ENCODE measurements around the gene AGPAT2. TPM values are rescaled to one million over a fixed set of nuclear protein-coding genes. Genes with fewer than 3 reads are reported as not detected.
A peak's percentile ranks its signal among the peaks of the same experiment; 100 is the strongest.

Gene AGPAT2
- total RNA-seq, 1 experiment from 2014 or later, result 40.2 TPM

DNA sequence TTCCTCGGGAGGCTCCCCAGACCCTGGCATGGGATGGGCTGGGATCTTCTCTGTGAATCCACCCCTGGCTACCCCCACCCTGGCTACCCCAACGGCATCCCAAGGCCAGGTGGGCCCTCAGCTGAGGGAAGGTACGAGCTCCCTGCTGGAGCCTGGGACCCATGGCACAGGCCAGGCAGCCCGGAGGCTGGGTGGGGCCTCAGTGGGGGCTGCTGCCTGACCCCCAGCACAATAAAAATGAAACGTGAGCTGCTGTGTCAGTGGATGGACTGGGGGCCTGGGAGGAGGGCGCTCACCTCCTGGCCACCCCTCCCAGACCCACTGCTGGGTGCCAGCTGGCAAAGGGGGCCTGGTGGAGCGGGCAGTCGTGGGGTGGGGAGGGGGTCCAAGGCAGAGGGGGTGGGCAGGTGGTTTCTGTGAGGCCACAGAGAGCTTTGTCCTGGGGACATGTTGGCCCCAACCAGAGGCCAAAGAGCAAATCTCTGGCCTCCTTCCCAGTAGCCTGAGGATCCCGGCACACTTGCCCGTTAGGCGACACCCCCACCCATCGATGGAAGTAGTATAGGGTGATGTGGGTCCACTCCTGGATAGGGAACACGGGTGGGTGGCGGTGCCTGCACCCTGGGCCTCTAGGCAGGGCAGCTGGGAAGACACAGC lies 14.7 kb downstream of the AGPAT2 start:
- no peak overlapping the region for H3K27ac Mint-ChIP-seq
- POLR2A ChIA-PET, result no interaction called here
- no peaks in the 10 kb centered on the region for H3K27me3 Mint-ChIP-seq (ENCODE audit: low read depth)
- no peak overlapping the region for H3K4me3 Mint-ChIP-seq
- TF ChIP-seq, protein P1, sequence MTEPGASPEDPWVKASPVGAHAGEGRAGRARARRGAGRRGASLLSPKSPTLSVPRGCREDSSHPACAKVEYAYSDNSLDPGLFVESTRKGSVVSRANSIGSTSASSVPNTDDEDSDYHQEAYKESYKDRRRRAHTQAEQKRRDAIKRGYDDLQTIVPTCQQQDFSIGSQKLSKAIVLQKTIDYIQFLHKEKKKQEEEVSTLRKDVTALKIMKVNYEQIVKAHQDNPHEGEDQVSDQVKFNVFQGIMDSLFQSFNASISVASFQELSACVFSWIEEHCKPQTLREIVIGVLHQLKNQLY (CRISPR knock-in tag; IDR thresholded peaks at IDR 0.05), result no peak
- TF ChIP-seq, protein P2, sequence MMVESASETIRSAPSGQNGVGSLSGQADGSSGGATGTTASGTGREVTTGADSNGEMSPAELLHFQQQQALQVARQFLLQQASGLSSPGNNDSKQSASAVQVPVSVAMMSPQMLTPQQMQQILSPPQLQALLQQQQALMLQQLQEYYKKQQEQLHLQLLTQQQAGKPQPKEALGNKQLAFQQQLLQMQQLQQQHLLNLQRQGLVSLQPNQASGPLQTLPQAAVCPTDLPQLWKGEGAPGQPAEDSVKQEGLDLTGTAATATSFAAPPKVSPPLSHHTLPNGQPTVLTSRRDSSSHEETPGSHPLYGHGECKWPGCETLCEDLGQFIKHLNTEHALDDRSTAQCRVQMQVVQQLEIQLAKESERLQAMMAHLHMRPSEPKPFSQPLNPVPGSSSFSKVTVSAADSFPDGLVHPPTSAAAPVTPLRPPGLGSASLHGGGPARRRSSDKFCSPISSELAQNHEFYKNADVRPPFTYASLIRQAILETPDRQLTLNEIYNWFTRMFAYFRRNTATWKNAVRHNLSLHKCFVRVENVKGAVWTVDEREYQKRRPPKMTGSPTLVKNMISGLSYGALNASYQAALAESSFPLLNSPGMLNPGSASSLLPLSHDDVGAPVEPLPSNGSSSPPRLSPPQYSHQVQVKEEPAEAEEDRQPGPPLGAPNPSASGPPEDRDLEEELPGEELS (CRISPR knock-in tag; IDR thresholded peaks at IDR 0.05), result no peak
- TF ChIP-seq, protein P3, sequence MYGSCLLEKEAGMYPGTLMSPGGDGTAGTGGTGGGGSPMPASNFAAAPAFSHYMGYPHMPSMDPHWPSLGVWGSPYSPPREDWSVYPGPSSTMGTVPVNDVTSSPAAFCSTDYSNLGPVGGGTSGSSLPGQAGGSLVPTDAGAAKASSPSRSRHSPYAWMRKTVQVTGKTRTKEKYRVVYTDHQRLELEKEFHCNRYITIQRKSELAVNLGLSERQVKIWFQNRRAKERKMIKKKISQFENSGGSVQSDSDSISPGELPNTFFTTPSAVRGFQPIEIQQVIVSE (CRISPR knock-in tag; IDR thresholded peaks at IDR 0.05; ENCODE audit: borderline replicate concordance), result peak; percentile 8; the same call in 1 of the 2 replicates
- ATAC-seq, result no peak
- H3K4me1 Mint-ChIP-seq, result 0 out of 2 replicates have a peak, but pooled peaks cover 2% of the 10 kb centered on the region
- DNase-seq (ENCODE audit: low spot score), result no peak
- no peaks in the 10 kb centered on the region for H3K9me3 Mint-ChIP-seq
- CTCF ChIA-PET, result interaction anchor here (0.6 to 3.4 kb wide), 35 partner anchors 11 to 357 kb away, joined by 3 to 103 read pairs (median 4); partner anchors contain the start of genes AGPAT2 and DNLZ
- no peaks in the 10 kb centered on the region for H3K36me3 Mint-ChIP-seq

DNA sequence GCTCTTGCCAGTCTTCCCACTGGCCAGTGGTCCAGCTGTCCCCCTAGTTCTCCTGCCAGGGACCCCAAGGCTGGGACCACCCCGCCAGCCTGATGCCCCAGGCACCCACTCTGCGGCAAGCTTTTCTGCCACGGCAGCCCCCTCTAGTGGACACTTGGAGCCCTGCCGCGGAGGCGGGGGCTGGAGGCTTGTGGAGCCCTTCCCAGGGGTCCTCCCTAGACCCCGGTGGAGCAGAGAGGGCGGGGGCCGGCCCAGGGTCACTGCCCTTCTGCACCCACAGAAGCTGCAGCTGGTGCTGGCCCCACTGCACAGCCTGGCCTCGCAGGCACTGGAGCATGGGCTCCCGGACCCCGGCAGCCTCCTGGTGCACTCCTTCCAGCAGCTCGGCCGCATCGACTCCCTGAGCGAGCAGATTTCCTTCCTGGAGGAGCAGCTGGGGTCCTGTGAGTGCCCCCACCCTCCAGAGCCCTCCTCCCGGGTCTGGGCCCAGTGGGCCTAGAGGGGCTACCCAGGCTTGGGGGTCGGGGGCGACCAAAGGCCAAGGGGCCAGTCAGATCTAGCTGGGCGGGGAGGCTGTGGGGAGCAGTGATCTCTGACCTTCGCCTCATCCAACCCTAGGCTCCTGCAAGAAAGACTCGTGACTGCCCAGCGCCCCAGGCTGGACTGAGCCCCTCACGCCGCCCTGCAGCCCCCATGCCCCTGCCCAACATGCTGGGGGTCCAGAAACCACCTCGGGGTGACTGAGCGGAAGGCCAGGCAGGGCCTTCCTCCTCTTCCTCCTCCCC lies 15.4 kb downstream of the AGPAT2 start:
- Mint-ChIP-seq H3K27me3 (ENCODE audit: low read depth) (no peaks in the 10 kb centered on the region), H3K4me3 (no peak overlapping the region), H3K9me3 (no peaks in the 10 kb centered on the region), H3K4me1 (0 out of 2 replicates have a peak, but pooled peaks cover 2% of the 10 kb centered on the region), H3K27ac (no peak overlapping the region), H3K36me3 (no peaks in the 10 kb centered on the region)
- peak; percentile 61 for ATAC-seq
- ChIA-PET CTCF (interaction anchor here (0.5 to 3.4 kb wide), 52 partner anchors 10 to 383 kb away, joined by 3 to 103 read pairs (median 4); partner anchors contain the start of genes AGPAT2 and DNLZ), POLR2A (no interaction called here)
- peak; percentile 80 for DNase-seq (ENCODE audit: low spot score)
- TF ChIP-seq RELA (CRISPR knock-in tag; IDR thresholded peaks at IDR 0.05; ENCODE audit: borderline replicate concordance), result 0 out of 2 replicates have a peak, but pooled peaks have one; percentile 12
- no peak for TF ChIP-seq HMGA2 (CRISPR knock-in tag; IDR thresholded peaks at IDR 0.05)
- TF ChIP-seq ZNF423 (CRISPR knock-in tag; IDR thresholded peaks at IDR 0.05), result peak; percentile 89
- TF ChIP-seq TCF7 (CRISPR knock-in tag; IDR thresholded peaks at IDR 0.05; ENCODE audit: low read depth), result no peak
- TF ChIP-seq, protein P4, sequence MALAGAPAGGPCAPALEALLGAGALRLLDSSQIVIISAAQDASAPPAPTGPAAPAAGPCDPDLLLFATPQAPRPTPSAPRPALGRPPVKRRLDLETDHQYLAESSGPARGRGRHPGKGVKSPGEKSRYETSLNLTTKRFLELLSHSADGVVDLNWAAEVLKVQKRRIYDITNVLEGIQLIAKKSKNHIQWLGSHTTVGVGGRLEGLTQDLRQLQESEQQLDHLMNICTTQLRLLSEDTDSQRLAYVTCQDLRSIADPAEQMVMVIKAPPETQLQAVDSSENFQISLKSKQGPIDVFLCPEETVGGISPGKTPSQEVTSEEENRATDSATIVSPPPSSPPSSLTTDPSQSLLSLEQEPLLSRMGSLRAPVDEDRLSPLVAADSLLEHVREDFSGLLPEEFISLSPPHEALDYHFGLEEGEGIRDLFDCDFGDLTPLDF (CRISPR knock-in tag; IDR thresholded peaks at IDR 0.05), result no peak
- no peak for TF ChIP-seq ZNF121 (CRISPR knock-in tag; IDR thresholded peaks at IDR 0.05)
- TF ChIP-seq, protein P5, sequence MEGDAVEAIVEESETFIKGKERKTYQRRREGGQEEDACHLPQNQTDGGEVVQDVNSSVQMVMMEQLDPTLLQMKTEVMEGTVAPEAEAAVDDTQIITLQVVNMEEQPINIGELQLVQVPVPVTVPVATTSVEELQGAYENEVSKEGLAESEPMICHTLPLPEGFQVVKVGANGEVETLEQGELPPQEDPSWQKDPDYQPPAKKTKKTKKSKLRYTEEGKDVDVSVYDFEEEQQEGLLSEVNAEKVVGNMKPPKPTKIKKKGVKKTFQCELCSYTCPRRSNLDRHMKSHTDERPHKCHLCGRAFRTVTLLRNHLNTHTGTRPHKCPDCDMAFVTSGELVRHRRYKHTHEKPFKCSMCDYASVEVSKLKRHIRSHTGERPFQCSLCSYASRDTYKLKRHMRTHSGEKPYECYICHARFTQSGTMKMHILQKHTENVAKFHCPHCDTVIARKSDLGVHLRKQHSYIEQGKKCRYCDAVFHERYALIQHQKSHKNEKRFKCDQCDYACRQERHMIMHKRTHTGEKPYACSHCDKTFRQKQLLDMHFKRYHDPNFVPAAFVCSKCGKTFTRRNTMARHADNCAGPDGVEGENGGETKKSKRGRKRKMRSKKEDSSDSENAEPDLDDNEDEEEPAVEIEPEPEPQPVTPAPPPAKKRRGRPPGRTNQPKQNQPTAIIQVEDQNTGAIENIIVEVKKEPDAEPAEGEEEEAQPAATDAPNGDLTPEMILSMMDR (IDR thresholded peaks at IDR 0.05), result peak; percentile 91
- TF ChIP-seq, protein P6, sequence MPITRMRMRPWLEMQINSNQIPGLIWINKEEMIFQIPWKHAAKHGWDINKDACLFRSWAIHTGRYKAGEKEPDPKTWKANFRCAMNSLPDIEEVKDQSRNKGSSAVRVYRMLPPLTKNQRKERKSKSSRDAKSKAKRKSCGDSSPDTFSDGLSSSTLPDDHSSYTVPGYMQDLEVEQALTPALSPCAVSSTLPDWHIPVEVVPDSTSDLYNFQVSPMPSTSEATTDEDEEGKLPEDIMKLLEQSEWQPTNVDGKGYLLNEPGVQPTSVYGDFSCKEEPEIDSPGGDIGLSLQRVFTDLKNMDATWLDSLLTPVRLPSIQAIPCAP (CRISPR knock-in tag; IDR thresholded peaks at IDR 0.05), result no peak
- TF ChIP-seq, protein P7, sequence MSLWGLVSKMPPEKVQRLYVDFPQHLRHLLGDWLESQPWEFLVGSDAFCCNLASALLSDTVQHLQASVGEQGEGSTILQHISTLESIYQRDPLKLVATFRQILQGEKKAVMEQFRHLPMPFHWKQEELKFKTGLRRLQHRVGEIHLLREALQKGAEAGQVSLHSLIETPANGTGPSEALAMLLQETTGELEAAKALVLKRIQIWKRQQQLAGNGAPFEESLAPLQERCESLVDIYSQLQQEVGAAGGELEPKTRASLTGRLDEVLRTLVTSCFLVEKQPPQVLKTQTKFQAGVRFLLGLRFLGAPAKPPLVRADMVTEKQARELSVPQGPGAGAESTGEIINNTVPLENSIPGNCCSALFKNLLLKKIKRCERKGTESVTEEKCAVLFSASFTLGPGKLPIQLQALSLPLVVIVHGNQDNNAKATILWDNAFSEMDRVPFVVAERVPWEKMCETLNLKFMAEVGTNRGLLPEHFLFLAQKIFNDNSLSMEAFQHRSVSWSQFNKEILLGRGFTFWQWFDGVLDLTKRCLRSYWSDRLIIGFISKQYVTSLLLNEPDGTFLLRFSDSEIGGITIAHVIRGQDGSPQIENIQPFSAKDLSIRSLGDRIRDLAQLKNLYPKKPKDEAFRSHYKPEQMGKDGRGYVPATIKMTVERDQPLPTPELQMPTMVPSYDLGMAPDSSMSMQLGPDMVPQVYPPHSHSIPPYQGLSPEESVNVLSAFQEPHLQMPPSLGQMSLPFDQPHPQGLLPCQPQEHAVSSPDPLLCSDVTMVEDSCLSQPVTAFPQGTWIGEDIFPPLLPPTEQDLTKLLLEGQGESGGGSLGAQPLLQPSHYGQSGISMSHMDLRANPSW (CRISPR knock-in tag; conservative IDR thresholded peaks at IDR 0.05; ENCODE audit: low read depth), result no peak
- TF ChIP-seq, protein P8, sequence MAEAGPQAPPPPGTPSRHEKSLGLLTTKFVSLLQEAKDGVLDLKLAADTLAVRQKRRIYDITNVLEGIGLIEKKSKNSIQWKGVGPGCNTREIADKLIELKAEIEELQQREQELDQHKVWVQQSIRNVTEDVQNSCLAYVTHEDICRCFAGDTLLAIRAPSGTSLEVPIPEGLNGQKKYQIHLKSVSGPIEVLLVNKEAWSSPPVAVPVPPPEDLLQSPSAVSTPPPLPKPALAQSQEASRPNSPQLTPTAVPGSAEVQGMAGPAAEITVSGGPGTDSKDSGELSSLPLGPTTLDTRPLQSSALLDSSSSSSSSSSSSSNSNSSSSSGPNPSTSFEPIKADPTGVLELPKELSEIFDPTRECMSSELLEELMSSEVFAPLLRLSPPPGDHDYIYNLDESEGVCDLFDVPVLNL (CRISPR knock-in tag; IDR thresholded peaks at IDR 0.05; ENCODE audit: borderline replicate concordance, low read depth), result no peak

Data from WTC11 (cell line).